HG02678 (cell line): ENCODE measurements around the gene PCYT1A.
"Not testable (repeated sequence)": the region's sequence is repeated elsewhere in the genome, so short reads cannot be mapped to it uniquely, and the experiment has no call there.

Experiments
- ATAC-seq: cut with Tn5 transposase; IDR thresholded peaks from one replicate; pipeline ENCODE4 v1.9.1; 2021; ENCODE audit warnings: mild to moderate bottlenecking, moderate library complexity; ENCODE audit not compliant: unreplicated experiment

PCYT1A gene

DNA sequence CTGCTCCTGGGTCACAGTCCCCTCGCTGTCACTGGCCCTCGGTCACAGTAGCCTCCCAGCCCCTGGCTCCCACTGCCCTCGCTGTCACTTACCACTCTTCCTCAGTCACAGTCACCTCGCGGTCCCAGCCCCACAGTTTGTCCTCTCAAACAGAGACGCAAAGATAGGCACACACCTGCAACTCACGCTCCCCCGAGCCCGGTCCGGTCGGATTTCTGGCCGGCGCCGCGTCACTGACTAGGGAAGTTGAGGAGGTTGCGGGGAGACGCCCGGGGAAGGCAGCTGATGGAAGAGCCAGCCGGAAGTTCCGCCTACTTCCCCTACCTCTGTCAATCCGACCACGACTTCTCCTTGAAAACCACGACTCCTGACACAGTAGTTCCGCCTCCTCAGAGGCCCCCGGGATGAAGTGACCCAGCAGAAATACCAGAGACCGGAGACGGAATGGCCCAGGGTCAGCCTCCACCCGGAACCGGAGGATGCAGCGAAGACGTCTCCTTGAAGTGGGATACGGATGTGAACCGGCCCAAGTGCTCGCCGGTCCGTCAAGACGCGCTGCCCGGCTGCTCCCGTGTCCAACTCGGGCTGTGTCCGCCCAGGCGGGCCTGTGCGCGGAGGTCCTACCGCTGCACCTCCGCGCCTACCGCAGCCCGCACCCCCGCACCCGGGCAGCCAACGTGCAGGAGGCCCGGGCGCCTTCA, at the start of gene PCYT1A:
Gene PCYT1A (minus strand): TSS at position 287 of the 701 bp plus-strand sequence. CDS start 17,195 bp downstream, outside the sequence.
- ATAC-seq, result peak; percentile 86

DNA sequence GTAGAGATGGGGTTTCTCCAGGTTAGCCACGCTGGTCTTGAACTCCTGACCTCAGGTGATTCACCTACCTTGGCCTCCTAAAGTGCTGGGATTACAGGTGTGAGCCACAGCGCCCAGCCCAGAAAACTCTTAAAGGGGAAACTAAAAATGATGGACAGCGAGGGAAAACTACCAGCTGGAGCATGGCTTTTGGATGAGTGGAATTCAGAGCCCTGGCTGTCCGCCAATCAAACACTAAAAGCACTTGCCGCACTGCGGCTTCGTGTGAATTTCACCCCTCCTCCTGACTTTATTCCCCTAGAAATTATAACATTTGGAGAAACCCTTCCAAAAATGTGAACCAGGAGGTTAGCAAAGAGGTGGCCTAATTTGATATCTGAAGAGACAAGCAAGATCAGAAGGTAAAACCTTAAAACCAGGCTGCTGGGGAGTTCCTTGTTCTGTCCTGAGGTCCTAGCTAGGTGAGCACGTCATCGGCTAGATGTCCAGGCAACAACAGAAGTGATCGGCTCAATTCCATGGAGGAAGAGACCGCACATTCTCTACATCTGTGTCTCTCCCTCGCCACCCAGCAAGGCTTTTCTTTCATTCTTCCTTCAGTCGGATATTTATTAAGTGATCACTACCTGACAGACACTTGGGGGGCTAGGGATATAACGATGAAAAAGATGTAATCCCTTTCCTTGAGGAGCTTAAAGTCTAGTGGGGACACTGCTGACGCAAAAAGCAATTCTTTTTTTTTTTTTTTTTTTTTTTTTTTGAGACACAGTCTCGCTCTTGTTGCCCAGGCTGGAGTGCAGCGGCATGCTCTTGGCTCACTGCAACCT, 49.0 kb upstream of the PCYT1A start:
- ATAC-seq, result no peak

DNA sequence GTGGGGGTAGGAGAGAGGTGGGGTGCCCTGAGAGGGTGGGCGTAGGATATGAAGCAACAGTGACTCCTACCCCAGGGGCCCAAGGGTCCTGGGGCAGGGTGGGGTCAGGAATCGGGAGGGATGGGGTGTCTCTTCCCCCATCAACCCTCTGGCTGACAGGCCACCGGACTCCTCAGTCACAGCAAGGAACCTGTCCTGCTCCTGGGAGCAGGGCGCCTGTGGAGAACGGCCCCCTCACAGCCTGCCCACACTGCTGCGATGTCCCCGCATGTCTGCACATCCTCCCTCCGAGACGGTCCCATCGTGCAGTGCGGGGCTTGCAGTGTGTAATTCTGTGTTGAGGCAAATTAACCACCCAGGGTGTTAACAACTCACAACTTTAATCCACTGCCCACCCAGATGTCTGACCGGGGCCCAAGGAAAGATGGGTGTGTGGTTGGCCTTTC, 48.0 kb upstream of the PCYT1A start:
- no peak for ATAC-seq

DNA sequence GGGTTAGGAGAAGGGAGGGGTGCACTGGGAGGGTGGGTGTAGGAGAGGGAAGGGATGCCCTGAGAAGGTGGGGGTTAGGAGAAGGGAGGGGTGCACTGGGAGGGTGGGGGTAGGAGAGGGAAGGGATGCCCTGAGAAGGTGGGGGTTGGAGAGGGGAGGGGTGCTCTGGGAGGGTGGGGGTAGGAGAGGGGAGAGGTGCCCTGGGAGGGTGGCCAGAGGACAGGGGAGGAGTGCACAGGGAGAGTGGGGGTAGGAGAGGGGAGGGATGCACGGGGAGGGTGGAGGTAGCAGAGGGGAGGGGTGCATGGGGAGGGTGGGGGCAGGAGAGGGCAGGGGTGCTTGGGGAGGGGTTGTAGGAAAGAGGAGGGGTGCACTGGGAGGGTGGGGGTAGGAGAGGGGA, 47.5 kb upstream of the PCYT1A start:
- ATAC-seq, result no peak

DNA sequence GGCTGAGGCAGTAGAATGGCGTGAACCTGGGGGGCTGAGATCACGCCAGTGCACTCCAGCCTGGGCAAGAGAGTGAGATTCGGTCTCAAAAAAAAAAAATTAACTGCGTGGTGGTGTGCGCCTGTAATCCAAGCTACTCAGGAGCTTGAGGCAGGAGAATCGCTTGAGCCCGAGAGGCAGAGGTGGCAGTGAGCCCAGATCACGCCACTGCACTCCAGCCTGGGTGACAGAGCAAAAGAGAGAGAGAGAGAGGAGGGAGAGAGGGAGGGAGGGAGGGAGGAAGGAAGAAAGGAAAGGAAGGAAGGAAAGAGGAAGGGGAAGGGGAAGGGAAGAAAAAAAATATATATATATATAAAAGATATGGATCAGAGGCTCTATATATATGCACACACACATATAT, 44.6 kb upstream of the PCYT1A start:
- ATAC-seq, result no peak

DNA sequence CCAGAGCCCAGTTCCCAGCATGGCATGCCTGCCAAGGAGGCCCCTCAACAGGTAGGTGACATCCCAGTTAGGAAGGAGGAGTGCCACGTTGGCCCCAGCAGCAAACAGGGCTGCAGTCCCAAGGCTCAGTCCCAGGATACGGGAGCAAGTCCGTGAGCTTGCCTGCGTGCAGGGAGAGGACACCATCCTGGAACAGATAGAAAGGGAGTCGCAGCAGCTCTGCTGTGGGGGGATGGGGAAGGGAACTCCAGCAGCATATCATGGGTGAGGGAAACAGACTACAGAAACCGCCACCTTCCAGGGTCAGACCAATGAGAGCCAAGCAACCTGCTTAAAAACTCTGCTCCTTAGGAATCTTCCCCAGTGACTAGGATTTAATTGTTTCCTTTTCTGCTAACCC, 39.9 kb upstream of the PCYT1A start:
- no peak for ATAC-seq

DNA sequence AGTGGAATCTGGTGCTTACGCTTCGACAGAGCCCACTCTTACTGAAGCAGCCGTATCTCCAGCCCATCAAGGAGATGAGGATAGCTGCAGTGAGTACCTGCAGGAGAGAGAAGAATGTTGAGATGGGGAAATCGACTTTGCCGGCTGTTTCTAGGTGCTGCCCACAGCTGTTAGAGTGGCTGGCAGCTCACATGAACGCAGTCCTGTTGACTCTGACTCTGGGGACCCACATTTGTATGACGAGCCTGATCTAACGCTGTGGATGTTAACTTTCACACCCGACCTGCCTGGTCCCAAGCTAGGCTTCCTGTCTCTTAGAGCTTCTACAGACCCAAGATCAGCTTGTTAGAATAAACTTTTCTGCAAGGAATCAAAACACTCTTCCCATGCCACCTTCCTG, 39.4 kb upstream of the PCYT1A start:
- ATAC-seq, result no peak

DNA sequence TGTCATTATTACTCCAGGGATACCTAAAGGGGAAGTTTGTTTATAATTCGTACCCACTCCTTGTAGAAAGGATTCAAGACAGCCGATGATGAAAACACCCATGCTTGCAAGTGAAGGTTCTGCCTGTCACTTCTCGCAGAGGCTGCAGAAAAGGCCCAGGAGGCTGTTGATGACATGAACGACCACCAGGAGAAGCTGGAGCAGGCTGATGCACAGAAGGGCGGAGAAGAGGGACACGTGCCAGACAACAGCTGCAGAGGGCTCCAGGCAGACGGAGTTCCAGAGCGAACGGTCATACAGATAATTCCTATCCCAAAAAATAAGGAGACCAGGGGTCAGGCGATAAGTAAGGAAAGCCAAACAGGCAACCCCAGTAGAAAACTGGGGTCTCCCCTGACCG, 36.2 kb upstream of the PCYT1A start:
- ATAC-seq, result no peak

DNA sequence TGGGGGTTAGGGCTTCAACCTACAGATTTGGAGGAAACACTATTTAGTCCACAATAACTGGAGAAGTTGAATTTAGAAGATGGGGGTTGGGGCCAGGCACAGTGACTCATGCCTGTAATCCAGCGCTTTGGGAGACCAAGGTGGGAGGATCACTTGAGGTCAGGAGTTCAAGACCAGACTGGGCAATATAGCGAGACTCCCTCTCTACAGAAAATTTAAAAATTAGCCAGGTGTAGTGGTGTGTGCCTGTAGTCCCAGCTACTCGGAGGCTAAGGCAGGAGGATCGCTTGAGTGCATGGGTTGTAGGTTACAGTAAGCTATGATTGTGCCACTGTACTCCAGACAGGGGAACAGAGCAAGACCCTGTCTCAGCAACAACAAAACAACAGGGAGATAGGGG, 35.5 kb upstream of the PCYT1A start:
- no peak for ATAC-seq

DNA sequence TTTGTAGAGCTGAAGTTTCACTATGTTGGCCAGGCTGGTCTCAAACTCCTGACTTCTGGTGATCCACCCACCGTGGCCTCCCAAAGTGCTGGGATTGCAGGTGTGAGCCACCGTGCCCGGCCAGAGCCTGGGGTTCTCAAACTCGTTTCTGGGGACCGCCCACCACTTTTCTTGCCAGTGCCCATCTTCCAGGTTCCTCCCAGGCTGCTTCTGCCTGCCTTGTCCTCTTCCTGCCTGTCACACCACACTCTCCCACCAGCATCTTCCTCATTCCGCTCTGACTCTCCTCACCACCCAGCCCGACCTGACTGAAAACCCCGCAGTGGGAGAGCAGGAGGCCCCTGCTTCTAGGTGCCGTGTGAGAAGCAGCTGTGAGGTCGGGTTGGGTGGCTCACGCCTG, 33.6 kb upstream of the PCYT1A start:
- ATAC-seq, result no peak

DNA sequence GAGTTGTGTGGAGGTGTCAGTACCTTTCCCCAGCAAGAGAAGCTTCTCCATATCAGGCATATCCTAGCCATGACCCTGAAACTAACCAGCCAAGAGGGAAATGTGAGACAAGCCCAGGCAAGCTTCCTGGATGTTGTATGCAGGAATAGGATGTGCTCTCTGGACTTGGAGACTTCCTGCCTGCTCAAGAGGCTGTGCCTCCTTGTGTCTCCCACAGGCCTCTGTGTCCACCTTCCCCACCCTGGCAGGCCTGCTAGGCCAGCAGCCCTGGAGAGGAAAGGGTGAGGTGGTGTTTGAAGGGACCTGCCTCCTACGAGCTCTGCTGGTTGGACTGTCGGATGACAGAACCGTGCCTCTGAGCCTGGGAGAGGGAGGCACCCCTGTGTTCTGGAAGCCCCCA, 32.6 kb upstream of the PCYT1A start:
- ATAC-seq, result no peak

DNA sequence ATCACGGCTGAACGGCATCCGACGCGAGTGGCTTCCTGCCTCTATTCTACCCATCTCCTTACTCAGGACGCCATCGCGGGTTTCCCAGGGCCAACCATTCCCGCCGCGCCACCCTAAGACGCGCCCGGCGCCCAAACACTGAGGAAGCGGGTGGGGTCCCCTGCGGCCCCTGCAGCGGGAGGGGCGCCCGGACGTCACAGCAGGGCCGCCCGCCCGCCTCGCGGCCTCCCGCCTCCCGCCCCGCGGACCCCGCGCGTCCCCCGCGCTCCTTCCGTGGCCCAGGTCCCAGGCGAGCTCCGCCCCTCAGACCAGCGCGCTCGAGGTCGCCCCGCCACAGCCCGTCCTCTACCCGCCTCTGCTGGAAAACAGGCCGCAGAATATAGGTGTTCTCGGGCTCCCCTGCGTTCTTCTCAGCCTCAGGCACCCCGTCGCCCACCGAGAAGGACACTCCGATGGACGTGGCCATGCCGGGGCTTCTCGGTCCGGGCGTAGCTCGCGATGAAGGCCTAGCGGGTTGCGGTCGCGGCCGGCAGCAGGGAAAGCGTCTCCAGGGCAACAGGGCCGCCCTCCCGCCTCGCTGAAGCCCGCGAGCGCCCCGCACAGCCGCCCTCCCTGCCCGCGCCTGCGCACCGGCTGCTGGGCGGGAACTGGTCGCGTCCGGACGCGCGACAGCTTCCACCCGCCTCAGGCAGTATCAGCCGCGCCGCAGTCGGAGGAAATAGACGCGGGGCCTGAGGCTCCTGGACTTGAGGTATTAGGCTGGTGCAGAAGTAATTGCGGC, 30.4 kb upstream of the PCYT1A start, which contains the start of gene DYNLT2B:
Gene DYNLT2B (minus strand): TSS at position 554 of the 781 bp plus-strand sequence. CDS start 88 bp downstream, at position 466.
- peak; percentile 88 for ATAC-seq

DNA sequence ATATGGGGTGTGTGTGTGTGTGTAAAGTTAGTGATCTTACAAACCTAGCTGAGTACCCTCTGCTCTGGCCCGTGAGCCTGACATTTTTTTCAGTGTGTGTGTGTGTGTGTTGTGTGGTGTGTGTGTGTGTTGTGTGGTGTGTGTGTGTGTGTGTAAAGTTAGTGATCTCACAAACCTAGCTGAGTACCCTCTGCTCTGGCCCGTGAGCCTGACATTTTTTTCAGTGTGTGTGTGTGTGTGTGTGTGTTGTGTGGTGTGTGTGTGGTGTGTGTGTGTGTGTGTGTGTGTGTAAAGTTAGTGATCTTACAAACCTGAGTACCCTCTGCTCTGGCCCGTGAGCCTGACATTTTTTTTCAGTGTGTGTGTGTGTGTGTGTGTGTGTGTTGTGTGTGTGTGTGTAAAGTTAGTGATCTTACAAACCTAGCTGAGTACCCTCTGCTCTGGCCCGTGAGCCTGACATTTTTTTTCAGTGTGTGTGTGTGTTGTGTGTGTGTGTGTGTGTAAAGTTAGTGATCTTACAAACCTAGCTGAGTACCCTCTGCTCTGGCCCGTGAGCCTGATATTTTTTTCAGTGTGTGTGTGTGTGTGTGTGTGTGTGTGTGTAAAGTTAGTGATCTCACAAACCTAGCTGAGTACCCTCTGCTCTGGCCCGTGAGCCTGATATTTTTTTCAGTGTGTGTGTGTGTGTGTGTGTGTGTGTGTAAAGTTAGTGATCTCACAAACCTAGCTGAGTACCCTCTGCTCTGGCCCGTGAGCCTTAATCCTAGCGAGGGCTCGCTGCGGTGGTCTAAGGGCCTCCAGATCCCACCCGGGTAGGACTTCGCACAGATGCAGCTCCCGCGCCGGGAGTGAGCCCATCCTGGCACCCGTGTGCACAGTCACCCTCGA, 29.5 kb upstream of the PCYT1A start:
- ATAC-seq, result not testable (repeated sequence)

DNA sequence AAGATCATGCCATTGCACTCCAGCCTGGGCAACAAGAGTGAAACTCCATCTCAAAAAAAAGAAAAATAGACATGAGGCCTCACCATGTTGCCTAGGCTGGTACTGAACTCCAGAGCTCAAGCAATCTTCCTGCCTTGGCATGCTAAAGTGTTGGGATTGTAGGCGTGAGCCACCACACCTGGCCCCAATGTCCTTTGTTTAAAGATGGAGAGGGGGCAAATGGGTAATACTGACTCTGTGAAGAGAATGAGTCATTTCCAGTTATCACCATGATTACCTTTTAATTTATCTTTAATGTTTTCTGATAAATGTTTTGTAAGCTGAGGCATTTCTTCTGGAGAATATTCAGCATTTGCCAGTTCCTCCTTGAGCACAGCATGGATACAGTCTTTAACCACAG, 28.3 kb upstream of the PCYT1A start:
- ATAC-seq, result no peak

DNA sequence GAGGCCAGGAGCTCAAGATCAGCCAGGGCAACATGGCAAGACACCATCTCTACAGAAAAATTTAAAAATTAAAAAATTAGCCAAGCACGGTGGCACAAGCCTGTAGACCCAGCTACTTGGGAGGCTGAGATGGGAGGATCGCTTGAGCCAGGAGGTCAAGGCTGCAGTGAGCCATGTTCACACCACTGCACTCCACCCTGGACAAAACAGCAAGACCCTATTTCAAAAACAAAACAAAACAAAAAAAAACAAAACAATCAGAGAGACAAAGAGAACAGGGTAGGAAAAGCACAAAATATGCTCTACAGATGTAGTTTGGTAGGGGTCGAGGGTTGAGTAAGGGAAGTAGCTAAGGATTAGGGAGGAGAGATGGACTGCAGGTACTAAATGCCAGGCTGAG, 27.1 kb upstream of the PCYT1A start:
- ATAC-seq, result no peak

DNA sequence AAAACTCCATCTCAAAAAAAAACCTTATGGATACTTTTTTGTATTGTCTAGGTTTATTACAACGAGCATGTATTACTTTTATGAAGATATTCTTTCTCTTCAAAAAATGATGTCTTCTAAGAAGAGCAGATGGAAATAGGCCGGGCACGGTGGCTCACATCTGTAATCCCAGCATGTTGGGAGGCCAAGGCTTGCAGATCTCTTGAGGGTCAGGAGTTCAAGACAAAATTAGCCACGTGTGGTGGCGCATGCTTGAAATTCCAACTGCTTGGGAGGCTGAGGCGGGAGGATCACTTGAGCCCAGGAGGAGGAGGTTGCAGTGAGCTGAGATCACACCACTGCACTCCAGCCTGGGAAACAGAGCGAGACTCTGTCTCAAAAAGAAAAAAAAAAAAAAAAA, 26.6 kb upstream of the PCYT1A start:
- ATAC-seq, result not testable (repeated sequence)

DNA sequence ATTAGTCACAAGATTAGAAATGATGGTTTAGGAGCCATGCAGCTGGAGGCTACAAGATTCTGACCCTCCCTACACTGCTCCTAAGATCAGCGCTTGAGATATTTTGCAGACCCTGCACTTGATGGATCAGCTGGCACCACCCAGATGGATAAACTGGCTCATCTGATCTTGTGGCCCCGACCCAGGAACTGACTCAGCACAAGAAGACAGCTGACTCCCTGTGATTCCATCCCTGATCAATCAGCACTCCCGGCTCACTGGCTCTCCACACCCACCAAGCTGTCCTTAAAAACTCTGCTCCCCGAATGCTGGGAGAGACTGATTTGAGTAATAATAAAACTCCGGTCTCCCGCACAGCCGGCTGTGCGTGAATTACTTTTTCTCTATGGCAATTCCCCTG, 15.4 kb upstream of the PCYT1A start:
- ATAC-seq, result not testable (repeated sequence)

DNA sequence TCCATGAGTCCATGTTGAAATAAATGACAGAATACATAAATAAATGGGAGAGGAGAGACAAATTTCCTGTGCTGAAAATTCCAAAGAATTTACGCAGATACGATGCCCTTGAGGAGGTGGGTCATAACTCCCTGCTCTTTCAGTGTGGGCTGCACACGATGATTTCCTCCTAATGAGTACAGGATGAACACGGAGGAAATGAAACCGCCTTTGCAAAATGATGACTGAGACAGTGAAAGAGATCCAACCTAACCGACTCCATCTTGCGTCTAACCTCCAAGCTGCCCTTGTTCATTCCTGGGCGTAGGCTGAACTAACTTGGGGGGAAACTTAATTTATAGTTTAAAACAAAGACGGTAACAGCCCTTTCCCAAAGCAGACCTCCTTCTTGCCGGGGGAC, 15.0 kb upstream of the PCYT1A start:
- not testable (repeated sequence) for ATAC-seq

DNA sequence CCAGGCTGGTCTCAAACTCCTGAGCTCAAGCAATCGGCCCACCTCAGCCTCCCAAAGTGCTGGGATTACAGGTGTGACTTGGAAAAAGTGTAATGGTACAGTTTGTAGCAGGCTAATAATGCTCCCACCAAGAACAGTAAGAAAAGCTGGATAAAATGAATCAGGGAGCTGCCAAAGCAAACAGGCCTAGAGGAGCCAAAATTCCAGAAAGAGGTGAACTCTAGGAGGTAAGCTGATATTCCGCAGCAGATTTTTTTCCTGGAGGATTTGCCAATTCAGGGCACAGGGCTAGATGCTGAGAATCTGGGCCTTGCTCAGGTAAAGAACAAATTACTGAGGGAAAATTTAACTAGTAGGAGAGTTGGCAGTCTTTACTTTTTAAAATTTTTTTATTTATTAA, 11.0 kb upstream of the PCYT1A start:
- ATAC-seq, result no peak

DNA sequence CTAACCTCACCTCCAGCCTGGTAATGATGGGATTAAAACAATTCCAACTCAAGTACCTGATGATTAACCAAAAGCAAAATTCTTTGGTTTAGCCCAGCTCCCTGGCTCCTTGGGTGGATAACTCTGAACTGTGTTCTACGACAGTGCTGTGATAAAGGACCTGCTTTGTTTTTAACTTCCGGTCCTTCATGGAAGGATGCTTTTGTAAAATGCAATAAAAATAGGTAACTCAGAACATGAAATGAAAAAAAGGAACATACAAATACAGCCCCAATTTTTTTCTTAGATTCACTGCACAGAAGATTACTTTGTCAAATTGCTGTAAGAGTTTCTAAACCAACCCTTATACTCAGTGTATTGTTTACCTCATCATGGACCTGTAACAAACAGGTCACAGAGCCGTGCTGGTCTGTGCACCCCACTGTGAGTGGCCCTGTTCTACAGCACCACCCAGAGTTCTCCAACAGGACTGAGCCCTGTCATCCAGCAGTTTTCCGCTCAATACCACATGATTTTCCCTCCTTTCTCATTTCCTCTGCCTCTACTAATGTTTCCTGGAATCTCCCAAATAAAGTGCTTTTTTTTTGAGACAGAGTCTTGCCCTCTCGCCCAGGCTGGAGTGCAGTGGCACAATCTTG, 4.9 kb upstream of the PCYT1A start:
- ATAC-seq, result no peak
